Glutamatergic neuron (in vitro differentiated cells): ENCODE results near the gene ERCC6L2. TPM values are rescaled to one million over a fixed set of nuclear protein-coding genes. Genes with fewer than 3 reads are reported as not detected.

Experiments used
- DNase-seq: peaks from one replicate; pipeline ENCODE4 v3.0.0; 2022
- H3K27ac Mint-ChIP-seq: one replicate; pipeline ENCODE4 v1.8.0; 2020; ENCODE audit warnings: mild to moderate bottlenecking, mixed read lengths, inconsistent platforms; ENCODE audit not compliant: unreplicated experiment
- H3K27me3 Mint-ChIP-seq: one replicate; pipeline ENCODE4 v1.8.0; 2020; ENCODE audit warnings: mild to moderate bottlenecking, moderate library complexity, mixed read lengths, inconsistent platforms; ENCODE audit not compliant: unreplicated experiment
- H3K36me3 Mint-ChIP-seq: one replicate; pipeline ENCODE4 v1.8.0; 2020; ENCODE audit warnings: mild to moderate bottlenecking, mixed read lengths, inconsistent platforms; ENCODE audit not compliant: unreplicated experiment
- H3K4me1 Mint-ChIP-seq: one replicate; pipeline ENCODE4 v1.8.0; 2020; ENCODE audit warnings: mild to moderate bottlenecking, low read depth, mixed read lengths, inconsistent platforms; ENCODE audit not compliant: unreplicated experiment
- H3K4me3 Mint-ChIP-seq: one replicate; pipeline ENCODE4 v1.8.0; 2020; ENCODE audit warnings: mild to moderate bottlenecking, mixed read lengths, inconsistent platforms; ENCODE audit not compliant: unreplicated experiment
- H3K9me3 Mint-ChIP-seq: one replicate; pipeline ENCODE4 v1.8.0; 2020; ENCODE audit warnings: mild to moderate bottlenecking, moderate library complexity, mixed read lengths, inconsistent platforms; ENCODE audit not compliant: unreplicated experiment
- CTCF ChIP-seq: fragments of 200-600 bp; sonication (generic); IDR thresholded peaks from one replicate; pipeline ENCODE4 v1.5.0; 2021; ENCODE audit not compliant: partially characterized antibody, unreplicated experiment
- total RNA-seq: library from RNA; stranded (reverse); fragmentation: NEBNext Ultra II Directional; extraction: Animal tissue kit (Norgen Biotek cat#: 25700); gene quantifications from one replicate; pipeline ENCODE4 v1.2.1, GENCODE V29; 2021; ENCODE audit not compliant: unreplicated experiment

ERCC6L2 gene
- total RNA-seq, 1 donor from 2014 or later = 51.3 TPM

- Mint-ChIP-seq H3K9me3 (no peaks in the 10 kb centered on the region), H3K4me1 (no peaks in the 10 kb centered on the region), H3K27me3 (no peaks in the 10 kb centered on the region), H3K4me3 (no peak overlapping the region), H3K27ac (no peak overlapping the region), H3K36me3 (no peaks in the 10 kb centered on the region)
- no peak for DNase-seq
- no peak for TF ChIP-seq CTCF
Observed at GRCh38 chr9:95930277-95930676, 54.8 kb downstream of the ERCC6L2 start.

GRCh38 chr9:95935861-95936578, 60.5 kb downstream of the ERCC6L2 start:
- Mint-ChIP-seq H3K36me3 (peaks cover 9% of the 10 kb centered on the region), H3K27me3 (no peaks in the 10 kb centered on the region), H3K4me1 (peaks cover 5% of the 10 kb centered on the region), H3K9me3 (peaks cover 4% of the 10 kb centered on the region), H3K4me3 (no peak overlapping the region), H3K27ac (peak overlapping the region; percentile 33)
- no peak for TF ChIP-seq CTCF
- no peak for DNase-seq

GRCh38 chr9:95936579-95937075, 61.1 kb downstream of the ERCC6L2 start:
- Mint-ChIP-seq H3K27me3 (no peaks in the 10 kb centered on the region), H3K4me1 (peaks cover 5% of the 10 kb centered on the region), H3K9me3 (peaks cover 4% of the 10 kb centered on the region), H3K27ac (peak overlapping the region; percentile 37), H3K36me3 (peaks cover 9% of the 10 kb centered on the region), H3K4me3 (no peak overlapping the region)
- no peak for TF ChIP-seq CTCF
- DNase-seq = no peak

GRCh38 chr9:95937131-95937530, 61.6 kb downstream of the ERCC6L2 start:
- peaks cover 5% of the 10 kb centered on the region for H3K4me1 Mint-ChIP-seq
- DNase-seq = no peak
- peaks cover 9% of the 10 kb centered on the region for H3K36me3 Mint-ChIP-seq
- peak overlapping the region; percentile 37 for H3K27ac Mint-ChIP-seq
- no peak overlapping the region for H3K4me3 Mint-ChIP-seq
- no peaks in the 10 kb centered on the region for H3K27me3 Mint-ChIP-seq
- TF ChIP-seq CTCF = no peak
- peaks cover 4% of the 10 kb centered on the region for H3K9me3 Mint-ChIP-seq

- Mint-ChIP-seq H3K27ac (no peak overlapping the region), H3K9me3 (peaks cover 4% of the 10 kb centered on the region), H3K4me3 (no peak overlapping the region), H3K4me1 (peaks cover 5% of the 10 kb centered on the region), H3K36me3 (peaks cover 9% of the 10 kb centered on the region), H3K27me3 (no peaks in the 10 kb centered on the region)
- TF ChIP-seq CTCF = no peak
- no peak for DNase-seq
Observed at GRCh38 chr9:95938724-95939123, 63.2 kb downstream of the ERCC6L2 start.
